HG02763 (cell line): ENCODE results near the gene SLC4A11.

Source experiments
- ATAC-seq: cut with Tn5 transposase; IDR thresholded peaks from one replicate; pipeline ENCODE4 v1.9.1; 2021; ENCODE audit warnings: mild to moderate bottlenecking, moderate library complexity; ENCODE audit not compliant: unreplicated experiment

The SLC4A11 gene

DNA sequence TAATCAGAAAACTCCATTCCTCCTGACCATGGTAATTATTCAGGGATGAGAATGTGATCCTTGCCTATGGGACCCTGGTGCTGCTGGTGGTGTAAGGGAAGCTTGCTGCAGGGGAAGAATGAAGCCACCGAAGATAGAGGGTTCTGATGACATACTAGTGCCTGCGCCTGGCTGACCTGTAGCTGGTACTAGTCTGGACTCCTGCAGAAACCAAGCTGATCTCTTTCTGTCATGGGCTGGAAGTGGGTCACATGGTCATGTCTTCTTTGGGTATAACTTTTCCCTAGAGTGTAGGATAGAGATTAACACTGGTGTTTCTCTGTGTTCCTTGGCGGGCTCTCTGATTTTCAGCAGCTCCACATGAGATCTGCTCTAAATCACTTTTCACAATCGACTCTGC, 8.6 kb upstream of the SLC4A11 start:
- no peak for ATAC-seq

DNA sequence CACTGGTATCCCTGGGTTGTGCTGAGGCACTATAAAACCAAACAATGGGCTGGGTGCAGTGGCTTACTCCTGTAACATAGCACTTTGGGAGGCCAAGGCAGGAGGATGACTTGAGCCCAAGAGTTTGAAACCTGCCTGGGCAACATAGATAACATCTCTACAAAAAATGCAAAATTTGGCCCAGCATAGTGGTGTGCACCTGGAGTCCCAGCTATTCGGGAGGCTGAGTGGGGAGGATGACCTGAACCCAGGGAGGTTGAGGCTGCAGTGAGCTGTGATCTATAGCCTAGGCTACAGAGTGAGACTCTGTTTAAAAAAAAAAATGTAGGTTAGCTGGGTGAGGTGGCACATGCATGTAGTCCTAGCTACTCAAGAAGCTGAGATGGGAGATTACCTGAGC, 7.7 kb upstream of the SLC4A11 start:
- ATAC-seq = no peak

DNA sequence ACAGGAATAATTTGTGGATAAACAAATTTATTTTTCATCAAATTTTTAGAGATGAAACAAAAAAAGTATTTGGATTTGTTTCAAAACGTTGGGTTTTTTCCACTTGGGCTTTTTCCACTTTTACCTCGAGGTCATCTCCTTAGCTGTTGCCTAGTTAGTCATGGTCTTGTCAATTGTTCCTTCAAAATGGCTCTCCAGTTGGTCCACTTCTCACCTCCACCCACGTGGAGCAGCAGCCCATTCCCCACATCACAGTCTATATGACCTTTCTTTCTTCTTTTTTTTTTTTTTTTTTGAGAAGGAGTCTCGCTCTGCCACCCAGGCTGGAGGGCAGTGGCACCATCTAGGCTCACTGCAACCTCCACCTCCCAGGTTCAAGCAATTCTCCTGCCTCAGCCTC, 6.7 kb upstream of the SLC4A11 start:
- ATAC-seq = no peak

DNA sequence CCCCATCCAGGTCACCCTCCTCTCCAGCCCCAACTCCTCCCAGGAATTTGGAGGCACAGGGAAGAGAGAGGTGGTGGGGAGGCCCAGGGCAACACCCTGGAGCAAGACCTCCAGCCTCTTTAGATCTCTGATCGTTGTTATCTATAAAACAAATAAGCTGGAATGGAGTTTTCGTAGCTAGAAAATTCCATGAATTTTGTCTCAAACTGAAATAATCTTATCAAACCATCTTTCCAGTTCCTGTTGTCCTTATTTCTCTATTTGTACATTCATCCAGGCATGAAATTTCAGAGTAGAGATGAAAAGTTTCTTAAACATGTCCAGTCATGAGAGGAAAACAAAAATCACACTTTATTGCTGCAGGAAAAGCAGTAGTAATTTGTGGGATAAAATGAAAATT, 6.2 kb upstream of the SLC4A11 start:
- ATAC-seq = no peak

DNA sequence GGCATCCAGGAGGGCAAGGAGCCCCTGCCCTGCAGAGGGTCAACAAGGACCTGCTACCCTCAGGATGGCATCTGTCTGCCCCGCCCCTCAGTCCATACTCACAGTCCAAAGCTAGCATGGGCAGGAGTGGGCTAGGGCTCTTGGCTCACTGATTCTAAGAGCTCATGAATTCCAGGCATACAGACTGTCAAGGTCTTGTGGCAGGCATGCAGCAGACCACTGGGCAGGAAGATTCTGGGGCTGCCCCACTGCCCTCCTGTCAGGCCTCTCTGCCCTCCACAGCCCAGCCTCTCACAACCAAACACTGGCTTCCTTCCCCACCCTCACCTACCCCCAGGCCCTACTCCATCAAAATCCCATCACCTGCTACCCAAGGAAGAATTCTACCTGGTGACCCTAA, 5.6 kb upstream of the SLC4A11 start:
- ATAC-seq = no peak

DNA sequence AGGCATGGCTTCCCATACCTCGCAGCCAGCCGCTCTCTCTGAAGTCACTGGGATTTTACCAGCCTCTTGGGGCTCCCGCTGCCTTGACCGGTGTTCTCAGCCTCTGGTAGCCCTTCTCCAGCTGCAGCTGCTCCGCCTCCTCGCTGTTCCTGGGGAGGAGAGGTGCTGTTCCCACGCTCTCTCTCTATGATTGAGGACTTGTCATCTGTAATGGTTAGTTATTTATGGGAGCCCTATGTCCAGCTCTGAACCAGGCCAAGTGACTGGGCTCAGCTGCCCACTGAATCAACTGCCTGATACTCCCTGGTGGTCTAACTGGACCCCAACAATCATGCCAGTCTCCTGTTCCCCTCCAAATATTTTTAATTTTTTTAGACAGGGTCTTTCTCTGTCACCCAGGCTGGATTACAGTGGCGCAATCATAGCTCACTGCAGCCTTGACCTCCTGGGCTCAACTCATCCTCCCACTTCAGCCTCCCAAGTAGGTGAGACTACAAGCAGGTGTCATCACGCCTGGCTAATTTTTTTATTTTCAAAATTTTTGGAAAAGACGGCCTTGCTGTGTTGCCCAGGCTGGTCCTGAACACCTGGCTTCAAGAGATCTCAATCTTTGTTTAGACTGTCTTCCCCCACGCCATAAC, 4.8 kb upstream of the SLC4A11 start:
- no peak for ATAC-seq

DNA sequence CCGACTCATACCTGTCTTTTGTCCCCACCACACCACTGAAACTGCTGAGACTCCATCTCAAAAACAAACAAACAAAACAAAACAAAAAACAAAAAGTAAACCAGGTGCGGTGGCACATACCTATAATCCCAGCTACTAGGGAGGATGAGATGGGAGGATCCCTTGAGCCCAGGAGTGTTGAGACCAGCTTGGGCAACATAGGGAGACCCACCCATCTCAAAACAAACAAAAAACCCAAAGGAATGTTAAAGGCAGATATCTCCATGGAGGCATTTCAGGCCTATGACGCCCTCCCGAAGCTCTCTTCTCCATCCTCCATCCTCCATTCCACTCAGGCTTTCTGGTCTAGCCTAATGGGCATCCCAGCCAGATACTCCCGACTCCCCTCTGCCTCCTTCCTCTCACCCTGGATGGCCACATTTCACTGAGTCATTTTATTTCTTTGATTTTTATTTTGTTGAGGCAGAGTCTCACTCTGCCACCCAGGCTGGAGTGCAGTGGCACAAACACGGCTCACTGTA, 3.2 kb upstream of the SLC4A11 start:
- ATAC-seq = no peak

DNA sequence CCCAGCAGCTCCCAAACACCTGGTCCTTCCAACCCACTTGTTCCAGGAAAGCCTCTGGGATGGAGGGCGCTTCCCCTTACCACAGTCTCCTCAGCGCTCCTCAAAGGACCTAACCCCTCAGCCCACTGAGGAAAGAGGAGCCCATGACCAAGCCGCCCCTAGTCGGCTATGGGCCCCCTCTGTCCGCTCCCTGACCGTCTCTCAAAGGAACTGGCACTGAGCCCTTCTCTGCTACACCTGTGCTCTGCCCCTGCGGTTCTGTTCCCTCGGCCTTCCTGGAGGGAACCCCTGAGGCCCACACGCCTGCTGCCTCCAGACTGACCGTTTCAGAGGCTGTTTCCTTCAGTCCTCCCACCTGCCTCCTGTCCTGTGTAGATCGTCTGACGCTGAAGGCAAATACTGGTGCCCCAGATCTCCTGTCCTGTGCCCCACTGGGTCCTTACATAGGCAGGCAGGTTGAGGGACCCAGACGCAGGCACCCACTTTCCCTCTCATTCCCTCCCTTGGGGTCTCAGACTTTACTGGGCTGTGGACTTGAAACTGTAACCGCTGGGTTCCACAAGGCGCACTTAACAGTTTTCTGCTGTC, 1.9 kb upstream of the SLC4A11 start:
- ATAC-seq = no peak

DNA sequence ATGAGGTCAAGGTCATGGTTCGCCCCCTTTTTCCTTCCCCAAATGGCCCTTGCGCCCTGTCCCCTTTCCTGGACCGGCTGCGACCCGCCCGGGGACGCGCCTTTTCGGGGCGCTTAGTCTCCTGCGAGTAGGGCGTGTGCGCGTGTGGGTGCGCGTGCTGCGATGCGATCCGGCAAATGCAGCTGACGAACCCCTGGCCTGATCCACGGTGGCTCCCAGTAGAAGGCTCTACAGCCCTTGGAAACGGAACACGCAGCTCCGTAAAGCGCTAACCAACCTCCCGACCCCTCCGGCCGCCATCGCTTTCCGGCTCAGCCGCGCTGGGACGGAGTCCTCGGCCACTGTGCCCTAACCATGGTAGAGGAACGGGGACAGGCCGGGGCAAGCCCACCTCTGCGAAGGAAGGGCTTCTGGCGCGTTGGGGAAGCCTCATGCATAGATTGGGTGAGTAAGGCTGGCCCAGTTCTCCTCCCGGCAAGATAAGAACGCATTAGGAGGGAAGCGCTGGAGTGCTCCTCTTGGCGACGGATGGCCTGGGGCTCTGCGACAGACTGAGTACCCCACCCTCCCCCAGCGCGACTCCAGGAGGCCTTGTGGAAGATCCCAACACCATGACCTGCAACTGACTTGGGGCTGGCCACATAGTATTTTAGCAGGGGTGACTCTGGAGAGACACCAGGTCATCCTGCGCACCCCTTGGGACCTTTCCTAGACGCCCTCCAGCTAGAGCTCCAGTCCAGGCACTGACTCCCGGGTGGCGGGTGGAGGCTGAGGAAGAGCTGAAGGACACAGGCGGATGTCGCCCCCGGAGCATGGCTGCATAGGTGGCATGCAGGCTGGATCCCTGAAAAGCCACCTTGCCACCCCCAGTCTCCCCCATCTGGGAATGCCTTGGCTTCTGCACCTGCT, 1.1 kb upstream of the SLC4A11 start:
- ATAC-seq = no peak

DNA sequence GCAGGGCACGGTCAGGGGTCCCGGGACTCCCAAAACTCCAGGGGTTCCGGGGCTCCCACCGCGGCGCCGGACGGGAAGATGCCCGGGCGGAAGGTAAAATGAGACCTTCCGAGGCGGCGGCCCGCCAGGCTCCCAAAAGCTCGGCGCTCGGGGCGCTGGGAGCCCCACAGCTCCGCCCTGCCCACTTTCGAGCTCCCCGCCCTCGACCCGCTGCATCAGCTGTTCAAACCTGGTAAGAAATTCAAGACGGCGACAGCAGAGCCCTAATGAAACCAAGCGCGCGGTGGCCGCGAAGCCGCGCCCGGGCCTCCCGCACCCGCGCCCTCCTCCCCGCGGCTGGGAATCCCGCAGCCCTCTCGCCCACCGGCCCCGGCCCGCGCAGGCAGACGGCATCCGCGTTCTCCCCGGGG, 369 bp downstream of the SLC4A11 start:
- ATAC-seq = no peak

DNA sequence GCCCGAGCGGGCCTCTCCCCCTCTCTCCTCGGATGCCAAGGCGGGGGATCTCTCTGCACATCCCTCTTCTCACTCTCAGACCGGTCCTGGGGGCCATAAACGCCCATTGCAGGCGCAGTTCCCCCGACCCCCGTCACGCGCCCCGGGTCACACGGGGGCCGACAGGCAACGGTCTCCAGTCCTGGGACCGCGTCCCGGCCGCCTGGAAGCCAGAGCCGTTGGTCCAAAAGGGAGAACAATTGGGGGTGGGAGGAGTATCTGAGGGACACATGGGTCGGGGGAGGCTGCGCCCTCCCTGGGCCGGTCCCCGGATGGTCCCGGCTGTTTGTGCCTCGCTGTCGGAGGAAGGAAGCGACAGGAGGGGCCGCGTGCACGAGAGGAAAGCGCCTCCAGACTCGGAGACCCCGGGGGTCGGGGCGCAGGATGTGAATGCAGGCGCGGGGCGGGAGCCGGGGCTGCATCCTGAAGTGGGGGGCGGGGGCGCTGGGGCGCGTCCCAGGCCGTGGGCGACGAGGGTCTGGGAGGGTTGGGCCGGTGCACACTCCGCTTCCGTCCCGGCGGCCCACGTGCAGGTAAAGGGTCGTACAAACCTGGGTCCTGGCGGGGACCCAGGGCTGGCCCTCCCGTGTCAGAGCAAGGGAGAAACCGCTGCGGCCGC, 903 bp downstream of the SLC4A11 start:
- no peak for ATAC-seq

DNA sequence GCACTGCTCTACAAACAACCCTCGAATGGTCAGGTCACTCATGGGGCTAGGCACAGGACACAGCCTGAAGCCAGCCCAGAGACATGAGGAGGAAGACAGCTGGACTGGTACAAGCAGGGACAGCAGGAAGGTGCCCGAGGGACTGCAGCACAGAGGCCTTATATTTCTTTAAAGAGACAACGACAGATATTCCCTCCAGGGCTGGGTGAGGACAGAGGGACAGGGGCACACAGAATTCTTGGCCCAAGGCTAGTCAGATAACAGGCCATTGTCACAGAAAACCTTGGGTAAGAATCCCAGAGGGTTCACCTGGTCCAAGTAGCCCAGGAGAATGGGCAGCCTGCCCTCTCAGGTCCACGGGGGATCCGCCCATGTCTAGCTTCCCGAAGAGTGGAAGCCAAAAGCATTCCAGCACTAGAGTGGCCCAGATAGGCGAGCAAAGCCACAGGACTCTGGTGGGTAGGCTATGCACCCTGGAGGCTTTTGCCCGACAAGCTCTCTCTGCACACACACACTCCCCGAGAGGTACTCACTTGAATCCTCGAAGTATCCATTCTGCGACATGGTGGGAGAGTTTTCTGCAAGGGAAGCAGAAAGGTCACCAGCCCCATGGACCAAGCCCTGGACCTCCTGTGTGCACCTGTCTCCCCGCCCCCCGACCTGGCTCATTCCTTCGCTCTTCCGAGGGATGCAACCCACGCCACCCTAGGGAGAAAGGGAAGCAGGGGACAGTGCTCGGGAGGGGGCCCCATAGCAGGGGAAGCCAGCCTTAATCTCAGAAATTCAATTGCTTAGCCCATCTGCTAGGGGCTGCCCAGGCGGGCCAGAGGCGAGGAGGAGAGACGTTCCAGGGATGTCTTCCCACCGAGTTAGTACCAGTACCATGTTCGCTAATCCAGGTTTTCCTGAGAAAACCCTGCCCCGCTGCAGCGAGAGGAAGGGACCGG, 1.7 kb downstream of the SLC4A11 start:
- no peak for ATAC-seq

DNA sequence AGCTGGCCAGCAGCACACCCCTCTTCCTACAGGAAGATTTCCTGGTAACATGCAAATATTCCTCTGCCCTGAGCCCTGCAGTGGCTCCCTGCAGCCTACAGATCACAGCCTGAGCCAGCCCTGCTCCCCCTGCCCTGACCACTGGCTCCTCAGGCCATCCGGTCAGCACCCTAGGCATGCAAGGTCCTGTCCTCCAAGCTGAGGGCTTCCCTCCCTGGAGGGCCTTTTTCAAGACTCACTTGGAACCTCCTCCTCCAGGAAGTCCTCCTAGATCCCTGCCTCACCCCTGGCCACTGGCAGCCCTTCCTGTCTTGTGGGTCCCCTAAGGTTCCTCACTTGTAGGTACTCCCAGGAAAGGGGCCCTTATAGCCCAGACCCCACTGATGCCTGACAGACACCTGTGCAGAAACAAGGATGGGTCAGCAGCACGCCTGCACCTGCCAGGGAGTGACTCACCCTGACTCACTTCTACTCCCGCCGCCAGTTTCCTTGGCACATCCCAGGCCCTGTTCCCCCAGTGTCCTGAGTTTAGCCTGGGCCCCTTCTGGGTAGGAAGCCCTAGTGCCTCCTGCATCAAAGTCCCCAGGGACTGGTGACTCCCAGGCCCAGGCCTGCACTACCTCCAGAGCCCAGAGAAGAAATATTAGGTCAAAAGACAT, 3.2 kb downstream of the SLC4A11 start:
- ATAC-seq = no peak

DNA sequence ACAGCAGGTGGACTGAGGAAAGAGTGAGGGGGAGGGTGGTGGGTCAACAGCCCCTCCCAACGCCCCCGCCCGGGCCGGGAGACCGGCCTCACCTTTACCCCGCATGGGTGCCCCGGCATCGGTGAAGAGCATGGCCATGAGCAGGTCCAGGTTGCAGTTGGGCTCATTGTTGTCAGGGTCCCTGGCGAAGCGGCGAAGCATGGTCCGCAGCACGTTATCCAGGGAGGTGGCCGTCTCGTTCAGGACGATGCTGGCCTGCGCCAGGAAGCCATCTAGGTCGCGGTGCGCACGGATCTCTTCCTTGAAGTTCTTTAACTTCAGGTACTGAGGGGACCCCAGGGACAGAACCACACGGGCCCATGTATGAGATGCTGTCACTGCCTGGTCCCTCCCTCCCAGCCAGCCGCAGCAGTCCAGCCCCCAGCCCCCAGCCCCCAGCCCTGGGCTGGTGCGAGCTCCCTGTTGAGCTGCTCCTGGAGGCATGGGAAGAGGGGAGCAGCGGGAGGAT, 4.9 kb downstream of the SLC4A11 start:
- no peak for ATAC-seq

DNA sequence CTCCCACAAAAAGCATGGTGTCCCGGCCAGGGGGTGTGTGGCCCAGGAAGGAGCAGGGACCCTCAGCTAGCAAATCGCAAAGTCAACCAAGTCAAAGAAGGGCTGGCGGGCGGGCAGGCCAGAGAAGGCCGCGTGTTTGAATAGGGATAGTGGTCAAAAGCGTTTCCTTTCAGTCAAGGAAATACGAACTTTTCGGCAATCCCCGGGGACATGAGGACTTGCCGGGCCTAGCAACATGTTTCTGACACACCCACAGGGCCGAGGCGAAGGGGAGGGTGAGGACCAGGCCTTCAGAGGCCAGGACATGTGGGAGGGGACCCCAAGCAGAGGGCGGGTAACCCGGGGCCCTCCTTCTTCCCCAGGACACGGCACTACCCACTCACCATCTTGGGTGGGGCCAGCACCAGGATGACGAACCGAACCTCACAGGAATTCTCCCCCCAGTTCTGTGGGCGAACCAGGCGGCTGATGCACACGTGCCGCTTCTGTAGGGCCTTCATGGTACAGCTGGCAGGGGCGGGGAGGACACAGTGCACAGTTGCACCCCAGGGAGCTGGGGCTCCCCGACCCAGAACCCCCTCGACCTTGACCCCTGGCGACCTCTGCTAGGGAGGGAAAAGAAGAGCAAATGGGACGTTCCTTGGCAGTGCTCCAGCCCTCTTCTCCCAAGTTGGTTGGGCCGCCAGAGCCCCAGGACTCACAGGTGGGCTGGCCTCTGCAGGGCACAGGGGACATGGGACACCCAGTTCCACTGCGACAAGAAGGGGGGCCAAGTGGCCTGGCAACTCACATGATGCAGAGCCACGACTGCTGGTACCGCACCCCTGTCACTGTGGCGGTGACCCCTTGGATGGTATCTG, 5.6 kb downstream of the SLC4A11 start:
- no peak for ATAC-seq

DNA sequence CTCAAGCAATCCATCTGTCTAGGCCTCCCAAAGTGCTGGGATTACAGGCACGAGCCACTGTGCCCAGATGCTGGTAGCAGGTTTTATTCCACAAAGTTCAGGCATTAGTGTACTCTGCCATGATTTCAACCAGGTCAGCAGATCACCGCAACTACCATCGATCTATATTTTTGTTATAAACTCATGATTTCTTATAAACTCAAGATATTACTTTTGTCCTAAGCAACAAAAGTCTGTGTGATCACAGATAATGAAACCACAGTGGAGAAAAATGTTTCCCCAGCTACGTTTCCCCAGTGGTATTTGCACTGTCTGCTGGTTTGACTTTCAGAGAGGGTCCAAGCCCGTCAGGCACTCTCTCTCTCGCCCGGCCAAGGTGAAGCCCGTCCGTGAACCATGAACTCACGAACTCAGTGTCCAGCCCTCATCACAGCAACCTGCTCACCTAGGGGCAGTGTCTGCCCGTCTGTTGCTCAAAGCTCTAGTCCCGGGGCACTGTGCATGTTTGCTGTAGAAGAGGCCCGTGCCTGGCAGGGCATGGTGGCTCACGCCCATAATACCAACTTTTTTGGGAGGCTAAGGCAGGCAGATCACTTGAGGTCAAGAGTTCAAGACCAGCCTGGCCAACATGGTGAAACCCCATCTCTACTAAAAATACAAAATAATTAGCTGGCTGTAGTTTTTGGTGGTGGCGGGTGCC, 7.0 kb downstream of the SLC4A11 start:
- no peak for ATAC-seq

DNA sequence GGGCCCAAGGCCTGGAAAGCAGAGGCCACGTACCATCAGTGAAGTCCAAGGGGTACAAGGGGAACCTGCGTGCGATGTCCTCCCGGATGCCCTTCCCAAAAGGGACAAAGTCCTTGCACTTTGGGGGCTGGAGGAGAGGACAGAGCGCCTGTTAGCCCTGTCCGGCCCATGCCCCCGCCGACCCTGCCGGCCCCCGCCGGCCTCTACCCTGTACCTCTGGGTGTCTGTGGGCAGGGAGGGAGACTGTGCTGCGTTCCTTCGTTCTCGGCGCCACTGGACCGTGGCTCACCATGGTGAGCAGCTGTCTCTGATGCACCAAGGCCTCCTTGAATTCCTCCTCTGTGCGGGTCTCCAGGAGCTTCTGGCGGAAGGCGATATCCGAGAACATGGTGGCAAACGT, 7.9 kb downstream of the SLC4A11 start:
- no peak for ATAC-seq

DNA sequence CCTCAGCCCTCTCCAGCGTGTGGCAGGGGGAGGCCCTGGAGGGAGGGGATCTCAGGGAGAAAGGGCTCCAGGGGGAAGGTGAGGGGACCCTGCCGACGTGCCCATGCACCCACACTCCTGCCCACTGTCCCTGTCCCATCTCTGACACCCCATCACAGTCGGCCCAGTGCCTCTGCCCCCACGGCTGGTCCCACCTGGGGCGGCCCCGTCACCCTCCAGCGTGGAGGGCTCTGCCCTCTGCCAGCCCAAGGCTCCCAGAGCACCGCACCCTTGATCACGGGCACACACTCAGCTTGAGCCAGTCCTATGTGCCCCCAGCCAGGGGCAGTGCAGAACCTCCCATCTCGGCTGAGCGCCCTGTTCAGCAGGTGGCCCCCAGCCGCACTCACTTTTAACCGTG, 9.2 kb downstream of the SLC4A11 start:
- no peak for ATAC-seq
